LNCAP (cell line): ENCODE results near the gene TMEM59L.

Experiments used
- CTCF ChIP-seq: fragments of 450-650 bp; IDR thresholded peaks from 2 replicates; pipeline ENCODE4 v1.5.1; 2017; ENCODE audit warnings: mild to moderate bottlenecking

TMEM59L gene

GRCh38 chr19:18656337-18657086 is 43.8 kb downstream of the TMEM59L start:
- no peak for TF ChIP-seq CTCF

- TF ChIP-seq CTCF = no peak
Measured at GRCh38 chr19:18657590-18658365, 45.1 kb downstream of the TMEM59L start.

DNA sequence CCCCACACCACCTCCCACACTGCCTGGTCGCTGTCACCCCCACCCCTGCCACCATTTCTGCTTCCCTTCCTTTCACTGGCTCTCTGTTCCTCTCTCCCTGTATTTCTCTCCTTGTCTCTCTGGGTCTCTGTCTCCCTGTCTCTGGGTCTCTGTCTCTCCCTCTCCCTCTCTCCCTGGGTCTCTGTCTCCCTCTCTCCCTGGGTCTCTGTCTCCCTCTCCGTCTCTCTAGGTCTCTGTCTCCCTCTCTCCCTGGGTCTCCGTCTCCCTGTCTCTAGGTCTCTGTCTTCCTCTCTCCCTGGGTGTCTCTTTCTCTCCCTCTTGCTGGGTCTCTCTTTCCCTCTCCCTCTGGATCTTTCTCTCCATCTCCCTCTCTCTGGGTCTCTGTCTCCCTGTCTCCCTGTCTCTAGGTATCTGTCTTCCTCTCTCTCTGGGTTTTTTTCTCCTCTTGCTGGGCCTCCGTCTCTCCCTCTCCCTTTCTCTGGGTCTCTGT is 45.7 kb downstream of the TMEM59L start:
- TF ChIP-seq CTCF = no peak

GRCh38 chr19:18659281-18660050 is 46.8 kb downstream of the TMEM59L start:
- TF ChIP-seq CTCF = no peak

DNA sequence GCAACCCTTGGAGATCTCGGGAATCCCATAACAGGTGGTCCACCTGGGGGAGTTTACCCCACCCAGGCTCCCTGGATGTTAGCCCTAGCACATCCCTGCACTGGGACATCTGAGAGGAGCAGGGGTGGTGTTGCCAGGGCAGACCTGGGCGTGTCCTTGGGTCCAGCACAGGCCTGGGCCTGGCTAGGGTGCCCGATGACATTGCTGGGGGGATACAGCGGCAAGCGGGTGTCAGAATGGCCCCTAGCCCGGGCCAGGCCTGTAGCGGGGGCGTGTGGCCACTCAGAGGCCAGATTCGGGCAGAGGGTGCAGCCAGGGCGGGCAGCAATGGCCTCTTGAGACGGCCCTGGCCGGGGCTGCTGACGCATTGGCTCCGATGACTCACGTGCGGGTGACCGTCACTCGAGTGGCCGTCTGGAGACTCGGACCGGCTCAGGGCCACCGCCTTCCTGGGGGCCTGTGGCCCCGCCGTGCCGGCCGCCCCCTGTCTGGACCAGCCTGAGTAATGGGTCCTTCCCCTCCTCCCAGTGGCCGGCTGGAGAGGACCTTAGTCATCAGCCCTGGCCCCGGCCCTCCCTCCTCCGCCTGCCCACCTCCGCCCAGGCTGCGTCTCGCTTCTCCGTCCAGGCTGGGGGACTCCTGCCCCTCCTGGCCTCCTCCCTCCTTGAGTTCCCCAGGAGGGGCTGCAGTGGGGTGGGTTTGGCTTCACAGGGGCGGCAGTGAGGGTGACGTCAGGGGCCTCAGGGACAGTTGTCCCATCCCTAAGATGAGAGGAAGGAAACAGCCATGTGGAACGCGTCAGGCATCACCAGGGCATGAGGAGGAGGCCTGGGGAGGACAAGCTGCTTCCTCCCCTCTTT is 47.6 kb downstream of the TMEM59L start:
- no peak for TF ChIP-seq CTCF

GRCh38 chr19:18660939-18661670 is 48.4 kb downstream of the TMEM59L start:
- TF ChIP-seq CTCF = no peak
